ENCODE data around the gene POR. TPM values are rescaled to one million over a fixed set of nuclear protein-coding genes. Genes with fewer than 3 reads are reported as not detected.

Gene POR
- total and polyA plus RNA-seq, 2 of the 8 experiments (the other 6 are each of a cell fraction or from before 2014, with no cell fraction given) = 98.7 to 144 TPM

GRCh38 chr7:76009672-76010600, 95.0 kb downstream of the POR start:
- no peak overlapping the region for H2BK15ac ChIP-seq (ENCODE audit: low read length)
- no peak for FAIRE-seq
- TF ChIP-seq RFX5 (IDR thresholded peaks at IDR 0.05; ENCODE audit: borderline replicate concordance, low read depth, low read length) (no peak), CTBP2 (IDR thresholded peaks at IDR 0.05; ENCODE audit: borderline replicate concordance, insufficient read depth, insufficient read length, low read length) (no peak), POLR2A (IDR thresholded peaks at IDR 0.05; ENCODE audit: control extremely low read depth in 1 of 2, low read depth in 2 of 2, low read length in 2 of 2) (no peak), KDM5A (IDR thresholded peaks at IDR 0.05; ENCODE audit: low read length) (no peak), RXRA (IDR thresholded peaks at IDR 0.05; ENCODE audit: insufficient read depth, low read depth, low read length) (no peak), BCL11A (IDR thresholded peaks at IDR 0.05; ENCODE audit: low read depth in 2 of 2, low read length in 2 of 2) (no peak), CREB1 (IDR thresholded peaks at IDR 0.05) (no peak), HDAC6 (IDR thresholded peaks at IDR 0.05; ENCODE audit: low read depth, low read length) (no peak), E2F6 (IDR thresholded peaks at IDR 0.05) (no peak), JUND (IDR thresholded peaks at IDR 0.05; ENCODE audit: low read length) (no peak), PHF8 (conservative IDR thresholded peaks at IDR 0.05; ENCODE audit: low read depth, low read length) (no peak), EZH2 (IDR thresholded peaks at IDR 0.05; ENCODE audit: low read depth, low read length, severe bottlenecking) (no peak)

More at GRCh38 chr7:76009672-76010600, 95.0 kb downstream of the POR start:
- no peak overlapping the region for H2BK5ac ChIP-seq (ENCODE audit: low read depth, low read length)
- H2BK120ac ChIP-seq (replicated peaks; ENCODE audit: low read depth, low read length) = no peak overlapping the region
- no peaks in the 10 kb centered on the region for H3K27me3 ChIP-seq (replicated peaks in 1 of 4; ENCODE audit: control insufficient read depth in 3 of 4, extremely low read depth in 1 of 4, insufficient read depth in 3 of 4, low read length in 3 of 4)
- H3K14ac ChIP-seq (ENCODE audit: insufficient read length) = no peak overlapping the region
- H3K23ac ChIP-seq (ENCODE audit: insufficient read length) = no peak overlapping the region
- H3K4me1 ChIP-seq (replicated peaks in 1 of 4; ENCODE audit: control insufficient read depth in 3 of 4, insufficient read depth in 4 of 4, low read length in 3 of 4) = no peaks in the 10 kb centered on the region
- no peak for DNase-seq (ENCODE audit: low read depth in 1 of 2, low spot score in 2 of 2)
- H3K79me1 ChIP-seq (ENCODE audit: low read depth, low read length) = no peaks in the 10 kb centered on the region
- no peak overlapping the region for H3K4me2 ChIP-seq (ENCODE audit: insufficient read depth in 1 of 2, low read depth in 2 of 2, low read length in 2 of 2)
- ChIA-PET POLR2A (ENCODE audit: partially characterized antibody) (interaction anchor here (0.6 kb wide), 1 partner anchor 973 kb away, joined by 3 read pairs; no protein-coding TSS in a partner anchor), CTCF (ENCODE audit: partially characterized antibody) (interaction anchor here (0.7 to 5.3 kb wide), 4 partner anchors 10 to 144 kb away, joined by 3 to 43 read pairs (median 6); no protein-coding TSS in a partner anchor)
- H3K9me3 ChIP-seq (ENCODE audit: insufficient read depth in 2 of 2, low read depth in 1 of 2, low read length in 1 of 2) = no peaks in the 10 kb centered on the region
- no peak overlapping the region for H3K9ac ChIP-seq (replicated peaks in 1 of 4; ENCODE audit: extremely low read depth in 1 of 4, low read depth in 3 of 4, low read length in 3 of 4)
- H2BK12ac ChIP-seq (ENCODE audit: low read depth, low read length) = no peak overlapping the region
- no peak overlapping the region for H3K56ac ChIP-seq (replicated peaks; ENCODE audit: insufficient read length, low read depth, low read length)
- no peaks in the 10 kb centered on the region for H3K79me2 ChIP-seq (ENCODE audit: control insufficient read depth in 1 of 2, insufficient read depth in 2 of 2, low read length in 2 of 2)
- no peaks in the 10 kb centered on the region for H4K20me1 ChIP-seq (replicated peaks in 1 of 2; ENCODE audit: control insufficient read depth in 1 of 2, insufficient read depth in 2 of 2, low read length in 2 of 2)
- H2BK20ac ChIP-seq (ENCODE audit: low read length) = no peak overlapping the region
- H2AFZ ChIP-seq (ENCODE audit: low read length) = no peak overlapping the region
- no peak overlapping the region for H3K27ac ChIP-seq (ENCODE audit: low read depth, low read length)
- H3K36me3 ChIP-seq (ENCODE audit: control insufficient read depth in 2 of 4, insufficient read depth in 4 of 4, low read length in 3 of 4) = no peaks in the 10 kb centered on the region
- WGBS, 2 experiments (ENCODE audit: extremely low coverage in 1 of 2, insufficient coverage in 1 of 2, insufficient read length in 1 of 2, insufficient replicate concordance in 2 of 2, low coverage in 1 of 2, low lambda C conversion rate in 2 of 2, missing lambda C conversion rate in 1 of 2) = 88% methylated on average over 11 of the region's 11 CpGs; no CpG with 5 or more reads in 1 of the 2 experiments
- H4K91ac ChIP-seq (replicated peaks; ENCODE audit: insufficient read length, low read length) = no peak overlapping the region
- no peak overlapping the region for H4K8ac ChIP-seq (ENCODE audit: extremely low read depth, insufficient read depth, low read length)
- no peak overlapping the region for H2AK5ac ChIP-seq (ENCODE audit: low read depth, low read length)
- H3K23me2 ChIP-seq (ENCODE audit: low read depth, low read length) = no peaks in the 10 kb centered on the region
- no peak overlapping the region for H3K18ac ChIP-seq (ENCODE audit: extremely low read depth, low read length)
- no peak overlapping the region for H3K4me3 ChIP-seq (ENCODE audit: extremely low read depth in 1 of 4, insufficient read depth in 2 of 4, low read depth in 3 of 4, low read length in 4 of 4)
- no peak overlapping the region for H3K4ac ChIP-seq (replicated peaks; ENCODE audit: insufficient read length, low read depth, low read length)
- no peak overlapping the region for H4K5ac ChIP-seq (ENCODE audit: insufficient read length, low read depth, low read length)
